Fibroblast of lung (primary cell): ENCODE results near the gene BRME1.

Experiments
- EZH2 ChIP-seq: IDR thresholded peaks from 2 replicates; pipeline ENCODE4 v1.5.1; 2012; ENCODE audit warnings: low read length, control low read depth, mild to moderate bottlenecking; ENCODE audit errors: missing control alignments
- TF ChIP-seq, protein P1 (sequence below), 2 donors: IDR thresholded peaks in 1 of 2; conservative IDR thresholded peaks in 1 of 2; 1 replicate in 1 of 2; 2 replicates in 1 of 2; pipeline ENCODE4 v1.5.1; 2011 to 2012; ENCODE audit warnings: low read length in 2 of 2, control low read depth in 1 of 2, inconsistent platforms in 1 of 2, low read depth in 1 of 2, mild to moderate bottlenecking in 1 of 2

DNA sequence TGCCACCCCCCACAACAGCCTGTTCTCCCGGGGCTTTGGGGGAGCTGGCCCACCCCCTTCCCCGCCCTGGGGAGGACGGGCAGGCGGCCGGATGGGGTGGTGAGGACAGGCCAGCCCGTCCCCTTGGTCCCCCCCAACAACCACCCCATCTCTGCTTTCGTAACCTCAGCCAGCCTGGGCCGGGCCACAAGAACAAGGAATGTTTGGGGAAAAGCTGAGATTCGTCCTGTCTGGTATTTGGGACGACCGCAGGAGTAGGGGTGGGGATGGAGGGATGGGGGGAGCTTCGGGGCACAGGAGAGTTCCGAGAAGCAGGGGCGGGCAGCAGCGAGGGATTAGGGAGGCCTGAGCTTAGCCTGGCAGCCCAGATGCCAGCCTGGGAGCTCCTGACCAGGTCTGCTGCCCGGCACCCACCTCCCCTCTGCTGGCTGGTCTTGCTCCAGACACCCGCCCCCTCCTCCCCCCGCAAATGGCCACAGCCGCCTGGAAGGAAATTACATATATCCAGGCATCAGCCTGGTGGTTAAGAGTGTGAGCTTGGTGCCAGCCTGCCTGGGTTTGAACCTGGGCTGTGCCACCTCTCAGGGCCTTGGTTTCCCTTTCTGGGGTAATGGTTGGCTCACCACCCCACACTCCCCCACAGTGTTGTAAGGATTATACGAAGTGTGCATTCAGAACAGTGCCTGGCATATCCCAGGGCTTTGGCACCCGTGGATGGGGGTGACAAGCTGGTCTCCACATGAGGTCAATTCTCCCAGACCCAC lies 32.6 kb upstream of the BRME1 start, which contains the start of gene PODNL1:
- TF ChIP-seq, protein P1, sequence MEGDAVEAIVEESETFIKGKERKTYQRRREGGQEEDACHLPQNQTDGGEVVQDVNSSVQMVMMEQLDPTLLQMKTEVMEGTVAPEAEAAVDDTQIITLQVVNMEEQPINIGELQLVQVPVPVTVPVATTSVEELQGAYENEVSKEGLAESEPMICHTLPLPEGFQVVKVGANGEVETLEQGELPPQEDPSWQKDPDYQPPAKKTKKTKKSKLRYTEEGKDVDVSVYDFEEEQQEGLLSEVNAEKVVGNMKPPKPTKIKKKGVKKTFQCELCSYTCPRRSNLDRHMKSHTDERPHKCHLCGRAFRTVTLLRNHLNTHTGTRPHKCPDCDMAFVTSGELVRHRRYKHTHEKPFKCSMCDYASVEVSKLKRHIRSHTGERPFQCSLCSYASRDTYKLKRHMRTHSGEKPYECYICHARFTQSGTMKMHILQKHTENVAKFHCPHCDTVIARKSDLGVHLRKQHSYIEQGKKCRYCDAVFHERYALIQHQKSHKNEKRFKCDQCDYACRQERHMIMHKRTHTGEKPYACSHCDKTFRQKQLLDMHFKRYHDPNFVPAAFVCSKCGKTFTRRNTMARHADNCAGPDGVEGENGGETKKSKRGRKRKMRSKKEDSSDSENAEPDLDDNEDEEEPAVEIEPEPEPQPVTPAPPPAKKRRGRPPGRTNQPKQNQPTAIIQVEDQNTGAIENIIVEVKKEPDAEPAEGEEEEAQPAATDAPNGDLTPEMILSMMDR (conservative IDR thresholded peaks at IDR 0.05 in 1 of 2, IDR thresholded peaks at IDR 0.05 in 1 of 2; ENCODE audit: low read depth in 1 of 2, low read length in 2 of 2): no peak
- no peak for TF ChIP-seq EZH2
